Activated CD4-positive, alpha-beta T cell treated with anti-CD3 and anti-CD28 coated beads, Interleukin-2, amount 50 U/mL, for 16 hours (primary cell): ENCODE data around the gene DGUOK.
A peak's percentile ranks its signal among the peaks of the same experiment; 100 is the strongest.
"Not testable (repeated sequence)": the region's sequence is repeated elsewhere in the genome, so short reads cannot be mapped to it uniquely, and the experiment has no call there.

Source experiments
- DNase-seq: peaks from one replicate; pipeline ENCODE4 v3.0.0-alpha.2; 2020

The DGUOK gene

GRCh38 chr2:73902284-73902683 lies 24.4 kb upstream of the DGUOK start:
- no peak for DNase-seq

GRCh38 chr2:73903313-73903712 lies 23.4 kb upstream of the DGUOK start:
- no peak for DNase-seq

GRCh38 chr2:73903949-73904613 lies 22.6 kb upstream of the DGUOK start:
- not testable (repeated sequence) for DNase-seq

GRCh38 chr2:73904952-73905351 lies 21.7 kb upstream of the DGUOK start:
- DNase-seq = no peak

- DNase-seq = no peak
Measured at GRCh38 chr2:73906847-73907505, 19.7 kb upstream of the DGUOK start.

GRCh38 chr2:73907840-73908452 lies 18.7 kb upstream of the DGUOK start:
- DNase-seq = peak; percentile 43

- DNase-seq = no peak
Measured at GRCh38 chr2:73908689-73909652, 17.7 kb upstream of the DGUOK start.

- no peak for DNase-seq
Measured at GRCh38 chr2:73910873-73911547, 15.7 kb upstream of the DGUOK start.

GRCh38 chr2:73911548-73912208 lies 15.0 kb upstream of the DGUOK start:
- DNase-seq = no peak

- DNase-seq = no peak
Measured at GRCh38 chr2:73913414-73914054, 13.1 kb upstream of the DGUOK start.

GRCh38 chr2:73914667-73915066 lies 12.0 kb upstream of the DGUOK start:
- no peak for DNase-seq

- no peak for DNase-seq
Measured at GRCh38 chr2:73915437-73915993, 11.2 kb upstream of the DGUOK start.

- DNase-seq = no peak
Measured at GRCh38 chr2:73916666-73917065, 10.0 kb upstream of the DGUOK start.

GRCh38 chr2:73917296-73917695 lies 9.4 kb upstream of the DGUOK start:
- DNase-seq = no peak

- DNase-seq = no peak
Measured at GRCh38 chr2:73917696-73918207, 8.9 kb upstream of the DGUOK start.

GRCh38 chr2:73918856-73919255 lies 7.8 kb upstream of the DGUOK start:
- no peak for DNase-seq

- DNase-seq = no peak
Measured at GRCh38 chr2:73919596-73920228, 7.0 kb upstream of the DGUOK start.

- no peak for DNase-seq
Measured at GRCh38 chr2:73920577-73921545, 5.8 kb upstream of the DGUOK start.

GRCh38 chr2:73921581-73921980 lies 5.1 kb upstream of the DGUOK start:
- no peak for DNase-seq
